ENCODE measurements around the gene ZNHIT2.

DNA sequence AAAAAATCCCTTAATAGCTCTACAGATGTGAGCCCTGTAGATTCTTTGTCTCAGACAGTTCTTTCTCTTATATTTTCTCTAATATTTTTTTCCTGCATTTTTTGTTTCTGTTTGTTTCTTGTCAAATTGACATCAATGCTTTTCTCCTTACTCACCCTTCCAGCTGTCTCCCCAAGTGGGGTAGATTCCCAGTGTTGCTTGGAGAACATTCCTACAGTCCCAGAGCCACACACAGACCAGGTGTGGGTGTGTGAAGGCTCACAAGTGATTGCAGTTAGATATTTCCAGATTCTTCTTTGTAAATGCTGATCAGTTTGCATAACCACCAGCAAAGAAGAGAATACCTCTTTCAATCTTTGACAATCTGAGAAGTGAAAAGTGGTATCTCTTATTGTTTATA, 14.0 kb downstream of the ZNHIT2 start:
- TF ChIP-seq, protein P1, sequence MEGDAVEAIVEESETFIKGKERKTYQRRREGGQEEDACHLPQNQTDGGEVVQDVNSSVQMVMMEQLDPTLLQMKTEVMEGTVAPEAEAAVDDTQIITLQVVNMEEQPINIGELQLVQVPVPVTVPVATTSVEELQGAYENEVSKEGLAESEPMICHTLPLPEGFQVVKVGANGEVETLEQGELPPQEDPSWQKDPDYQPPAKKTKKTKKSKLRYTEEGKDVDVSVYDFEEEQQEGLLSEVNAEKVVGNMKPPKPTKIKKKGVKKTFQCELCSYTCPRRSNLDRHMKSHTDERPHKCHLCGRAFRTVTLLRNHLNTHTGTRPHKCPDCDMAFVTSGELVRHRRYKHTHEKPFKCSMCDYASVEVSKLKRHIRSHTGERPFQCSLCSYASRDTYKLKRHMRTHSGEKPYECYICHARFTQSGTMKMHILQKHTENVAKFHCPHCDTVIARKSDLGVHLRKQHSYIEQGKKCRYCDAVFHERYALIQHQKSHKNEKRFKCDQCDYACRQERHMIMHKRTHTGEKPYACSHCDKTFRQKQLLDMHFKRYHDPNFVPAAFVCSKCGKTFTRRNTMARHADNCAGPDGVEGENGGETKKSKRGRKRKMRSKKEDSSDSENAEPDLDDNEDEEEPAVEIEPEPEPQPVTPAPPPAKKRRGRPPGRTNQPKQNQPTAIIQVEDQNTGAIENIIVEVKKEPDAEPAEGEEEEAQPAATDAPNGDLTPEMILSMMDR (optimal IDR thresholded peaks at IDR 0.05 in 1 of 3, IDR thresholded peaks at IDR 0.05 in 1 of 3, conservative IDR thresholded peaks at IDR 0.05 in 1 of 3; ENCODE audit: extremely low read depth in 1 of 3, insufficient read depth in 2 of 3, low read length in 3 of 3) = no peak
- TF ChIP-seq EZH2 (IDR thresholded peaks at IDR 0.05; ENCODE audit: low read length) = no peak
